BE2C (cell line): ENCODE measurements around the gene CDH4.

Experiments used
- DNase-seq: peaks from one replicate; pipeline ENCODE4 v3.0.0-alpha.2; 2020
- H3K27me3 ChIP-seq: fragments of 250-450 bp; sonication (Bioruptor Pico); 2 replicates; pipeline ENCODE4 v1.5.1; 2020; ENCODE audit warnings: mild to moderate bottlenecking
- H3K36me3 ChIP-seq: fragments of 250-450 bp; sonication (Bioruptor Pico); 2 replicates; pipeline ENCODE4 v1.5.1; 2020; ENCODE audit warnings: mild to moderate bottlenecking
- H3K4me1 ChIP-seq: fragments of 250-450 bp; sonication (Bioruptor Pico); 2 replicates; pipeline ENCODE4 v1.5.1; 2020
- H3K4me3 ChIP-seq: 2 replicates; pipeline ENCODE4 v1.5.1; 2011; ENCODE audit warnings: low read depth, low read length
- H3K9me3 ChIP-seq: fragments of 250-450 bp; sonication (Bioruptor Pico); 2 replicates; pipeline ENCODE4 v1.5.1; 2020
- CTCF ChIP-seq: IDR thresholded peaks from 2 replicates; pipeline ENCODE4 v1.5.1; 2012; ENCODE audit warnings: mild to moderate bottlenecking, low read depth, low read length

The CDH4 gene

GRCh38 chr20:61779176-61779965 lies 527.3 kb downstream of the CDH4 start:
- no peaks in the 10 kb centered on the region for H3K36me3 ChIP-seq
- H3K4me1 ChIP-seq, result no peaks in the 10 kb centered on the region
- H3K27me3 ChIP-seq, result no peaks in the 10 kb centered on the region; the same call in 1 of the 2 replicates
- no peak overlapping the region for H3K4me3 ChIP-seq
- TF ChIP-seq CTCF, result no peak
- no peaks in the 10 kb centered on the region for H3K9me3 ChIP-seq
- no peak for DNase-seq

GRCh38 chr20:61780066-61780465 lies 528.0 kb downstream of the CDH4 start:
- TF ChIP-seq CTCF, result no peak
- Histone ChIP-seq H3K27me3 (no peaks in the 10 kb centered on the region; the same call in 1 of the 2 replicates), H3K36me3 (no peaks in the 10 kb centered on the region), H3K4me3 (no peak overlapping the region), H3K4me1 (no peaks in the 10 kb centered on the region), H3K9me3 (no peaks in the 10 kb centered on the region)
- no peak for DNase-seq

GRCh38 chr20:61784801-61785566 lies 532.9 kb downstream of the CDH4 start:
- Histone ChIP-seq H3K27me3 (no peaks in the 10 kb centered on the region; the same call in 1 of the 2 replicates), H3K4me3 (no peak overlapping the region), H3K9me3 (no peaks in the 10 kb centered on the region), H3K4me1 (no peaks in the 10 kb centered on the region), H3K36me3 (no peaks in the 10 kb centered on the region)
- TF ChIP-seq CTCF, result no peak
- DNase-seq, result no peak

- no peak for TF ChIP-seq CTCF
- no peaks in the 10 kb centered on the region; the same call in 1 of the 2 replicates for H3K27me3 ChIP-seq
- no peak overlapping the region for H3K4me3 ChIP-seq
- H3K36me3 ChIP-seq, result no peaks in the 10 kb centered on the region
- H3K9me3 ChIP-seq, result no peaks in the 10 kb centered on the region
- no peak for DNase-seq
- H3K4me1 ChIP-seq, result no peaks in the 10 kb centered on the region
Observed at GRCh38 chr20:61785567-61785816, 533.4 kb downstream of the CDH4 start.

GRCh38 chr20:61786230-61786629 lies 534.2 kb downstream of the CDH4 start:
- Histone ChIP-seq H3K9me3 (no peaks in the 10 kb centered on the region), H3K4me3 (no peak overlapping the region), H3K27me3 (no peaks in the 10 kb centered on the region; the same call in 1 of the 2 replicates), H3K4me1 (no peaks in the 10 kb centered on the region), H3K36me3 (no peaks in the 10 kb centered on the region)
- DNase-seq, result no peak
- TF ChIP-seq CTCF, result no peak

- Histone ChIP-seq H3K4me1 (no peaks in the 10 kb centered on the region), H3K27me3 (no peaks in the 10 kb centered on the region)
- no peak for DNase-seq
Observed at GRCh38 chr20:61788343-61788742, 536.3 kb downstream of the CDH4 start.

More at GRCh38 chr20:61788343-61788742, 536.3 kb downstream of the CDH4 start:
- no peaks in the 10 kb centered on the region for H3K9me3 ChIP-seq
- H3K36me3 ChIP-seq, result no peaks in the 10 kb centered on the region
- no peak for TF ChIP-seq CTCF
- H3K4me3 ChIP-seq, result no peak overlapping the region
